ENCODE results near the gene KAZN. TPM values are rescaled to one million over a fixed set of nuclear protein-coding genes. Genes with fewer than 3 reads are reported as not detected.

The KAZN gene
- total and polyA plus RNA-seq, 2 of the 8 experiments (the other 6 are each of a cell fraction or from before 2014, with no cell fraction given) = 3.7 to 11.8 TPM

DNA sequence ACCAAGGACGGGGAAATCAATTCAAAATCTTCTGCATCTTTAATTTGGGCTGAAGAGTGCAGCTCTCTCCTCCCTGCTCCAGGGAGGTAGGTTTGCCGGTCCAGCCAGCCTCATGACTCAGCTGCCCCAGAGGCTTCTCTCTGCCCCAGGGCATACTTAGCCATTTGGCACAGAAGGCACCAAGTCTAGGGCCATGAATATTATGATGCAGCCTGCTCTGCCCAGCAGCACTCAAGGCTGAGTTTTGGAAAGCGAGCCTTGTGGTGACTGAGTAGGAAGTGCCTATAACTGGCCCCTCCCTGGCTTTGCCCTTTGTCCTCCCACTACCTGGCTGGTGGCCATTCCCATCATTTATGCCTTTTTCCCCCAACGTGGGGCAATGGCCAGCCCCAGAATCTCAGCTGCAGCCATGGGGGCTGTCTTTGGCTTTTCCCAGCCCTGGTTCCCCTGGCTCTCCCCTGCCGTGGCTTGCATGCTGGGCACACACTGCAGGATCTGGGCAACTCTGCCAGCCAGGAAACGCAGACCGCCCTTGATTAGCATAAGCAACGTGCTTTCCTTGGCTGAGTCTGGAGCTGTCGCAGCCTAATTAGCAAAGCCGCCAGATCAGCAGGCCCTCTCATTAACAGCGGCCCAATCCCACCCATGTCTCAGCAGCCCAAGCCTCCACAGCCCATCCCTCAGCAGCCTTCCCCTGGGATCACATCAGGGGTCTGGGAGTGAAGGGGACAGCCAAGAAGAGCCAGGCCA, 296.5 kb downstream of the KAZN start:
- no peaks in the 10 kb centered on the region for H3K23me2 ChIP-seq (ENCODE audit: low read depth, low read length)
- peak overlapping the region; percentile 62 for H4K8ac ChIP-seq (ENCODE audit: extremely low read depth, insufficient read depth, low read length)
- H3K27ac ChIP-seq (ENCODE audit: low read depth, low read length) = no peak overlapping the region
- peak overlapping the region; percentile 60 for H3K18ac ChIP-seq (ENCODE audit: extremely low read depth, low read length)
- H3K4me1 ChIP-seq (replicated peaks in 1 of 4; ENCODE audit: control insufficient read depth in 3 of 4, insufficient read depth in 4 of 4, low read length in 3 of 4) = peaks cover 0 to 10% (median 8%) of the 10 kb centered on the region in 4 experiments; a peak in 6 of 7 replicates
- CTCF ChIA-PET (ENCODE audit: partially characterized antibody) = interaction anchor here (1.4 to 2.3 kb wide), 3 partner anchors 20 to 116 kb away, joined by 4 to 9 read pairs (median 4); no protein-coding TSS in a partner anchor
- H2BK120ac ChIP-seq (replicated peaks; ENCODE audit: low read depth, low read length) = no peak overlapping the region
- 57% methylated on average over 11 of the region's 11 CpGs; no CpG with 5 or more reads in 1 of the 2 experiments for WGBS, 2 experiments (ENCODE audit: extremely low coverage in 1 of 2, insufficient coverage in 1 of 2, insufficient read length in 1 of 2, insufficient replicate concordance in 2 of 2, low coverage in 1 of 2, low lambda C conversion rate in 2 of 2, missing lambda C conversion rate in 1 of 2)
- no peaks in the 10 kb centered on the region for H3K79me2 ChIP-seq (ENCODE audit: control insufficient read depth in 1 of 2, insufficient read depth in 2 of 2, low read length in 2 of 2)
- no peak overlapping the region for H3K4ac ChIP-seq (replicated peaks; ENCODE audit: insufficient read length, low read depth, low read length)
- H3K9me3 ChIP-seq (ENCODE audit: insufficient read depth in 2 of 2, low read depth in 1 of 2, low read length in 1 of 2) = no peaks in the 10 kb centered on the region
- no peak overlapping the region for H2BK20ac ChIP-seq (ENCODE audit: low read length)
- H3K9ac ChIP-seq (replicated peaks in 1 of 4; ENCODE audit: extremely low read depth in 1 of 4, low read depth in 3 of 4, low read length in 3 of 4) = no peak overlapping the region
- no peaks in the 10 kb centered on the region for H3K79me1 ChIP-seq (ENCODE audit: low read depth, low read length)
- DNase-seq (ENCODE audit: low read depth in 1 of 2, low spot score in 2 of 2) (no peak), FAIRE-seq (no peak)
- H3K4me2 ChIP-seq (ENCODE audit: insufficient read depth in 1 of 2, low read depth in 2 of 2, low read length in 2 of 2) = peak overlapping the region in 1 of 2 experiments; percentile 29; a peak in 2 of 4 replicates
- no peak overlapping the region for H2AK5ac ChIP-seq (ENCODE audit: low read depth, low read length)
- peak overlapping the region; percentile 52; the same call in 1 of the 2 replicates for H2BK5ac ChIP-seq (ENCODE audit: low read depth, low read length)
- peak overlapping the region; percentile 50; the same call in 1 of the 2 replicates for H2BK12ac ChIP-seq (ENCODE audit: low read depth, low read length)
- POLR2A ChIA-PET (ENCODE audit: partially characterized antibody) = no interaction called here
- H4K5ac ChIP-seq (ENCODE audit: insufficient read length, low read depth, low read length) = no peak overlapping the region
- H3K56ac ChIP-seq (replicated peaks; ENCODE audit: insufficient read length, low read depth, low read length) = no peak overlapping the region
- no peak overlapping the region for H3K23ac ChIP-seq (ENCODE audit: insufficient read length)
- H3K4me3 ChIP-seq (ENCODE audit: extremely low read depth in 1 of 4, insufficient read depth in 2 of 4, low read depth in 3 of 4, low read length in 4 of 4) = no peak overlapping the region
- H2BK15ac ChIP-seq (ENCODE audit: low read length) = peak overlapping the region; percentile 8; the same call in 1 of the 2 replicates
- no peaks in the 10 kb centered on the region; a peak in 1 of 8 replicates for H3K36me3 ChIP-seq (ENCODE audit: control insufficient read depth in 2 of 4, insufficient read depth in 4 of 4, low read length in 3 of 4)
- no peak overlapping the region for H4K91ac ChIP-seq (replicated peaks; ENCODE audit: insufficient read length, low read length)
- H4K20me1 ChIP-seq (replicated peaks in 1 of 2; ENCODE audit: control insufficient read depth in 1 of 2, insufficient read depth in 2 of 2, low read length in 2 of 2) = no peaks in the 10 kb centered on the region
- H3K14ac ChIP-seq (ENCODE audit: insufficient read length) = no peak overlapping the region
- H2AFZ ChIP-seq (ENCODE audit: low read length) = no peak overlapping the region
- no peaks in the 10 kb centered on the region; a peak in 1 of 7 replicates for H3K27me3 ChIP-seq (replicated peaks in 1 of 4; ENCODE audit: control insufficient read depth in 3 of 4, extremely low read depth in 1 of 4, insufficient read depth in 3 of 4, low read length in 3 of 4)
- no peak for TF ChIP-seq BACH1 (IDR thresholded peaks at IDR 0.05; ENCODE audit: low read length)
- TF ChIP-seq JUND (IDR thresholded peaks at IDR 0.05; ENCODE audit: low read length) = no peak
- TF ChIP-seq POLR2AphosphoS5 (IDR thresholded peaks at IDR 0.05; ENCODE audit: low read depth, low read length) = no peak
- no peak for TF ChIP-seq TCF12 (IDR thresholded peaks at IDR 0.05; ENCODE audit: low read depth, low read length)
- no peak for TF ChIP-seq POLR2A (IDR thresholded peaks at IDR 0.05; ENCODE audit: control extremely low read depth in 1 of 2, low read depth in 2 of 2, low read length in 2 of 2)
- TF ChIP-seq SP2 (IDR thresholded peaks at IDR 0.05; ENCODE audit: low read length) = no peak
